Measurements from ENCODE around the gene NCOR1. TPM values are rescaled to one million over a fixed set of nuclear protein-coding genes. Genes with fewer than 3 reads are reported as not detected.

The NCOR1 gene
- total RNA-seq, 4 donors from 2014 or later = 120 to 163 (median 134) TPM

GRCh38 chr17:16086957-16087356 lies 128.4 kb downstream of the NCOR1 start:
- DNase-seq (ENCODE audit: low spot score) = no peak
- TF ChIP-seq CTCF (IDR thresholded peaks at IDR 0.05) = no peak
- no peak for ATAC-seq (ENCODE audit: low FRiP score)

GRCh38 chr17:16085066-16085699 lies 130.2 kb downstream of the NCOR1 start:
- no peak for TF ChIP-seq CTCF (IDR thresholded peaks at IDR 0.05)
- ATAC-seq (ENCODE audit: low FRiP score) = no peak
- no peak for DNase-seq (ENCODE audit: low spot score)

- no peak for TF ChIP-seq CTCF (IDR thresholded peaks at IDR 0.05)
- no peak for DNase-seq (ENCODE audit: low spot score)
- ATAC-seq (ENCODE audit: low FRiP score) = no peak
Measured at GRCh38 chr17:16083223-16083622, 132.1 kb downstream of the NCOR1 start.

- TF ChIP-seq CTCF (IDR thresholded peaks at IDR 0.05) = no peak
- no peak for ATAC-seq (ENCODE audit: low FRiP score)
- DNase-seq (ENCODE audit: low spot score) = no peak
Measured at GRCh38 chr17:16081507-16082087, 133.7 kb downstream of the NCOR1 start.

GRCh38 chr17:16080366-16080765 lies 135.0 kb downstream of the NCOR1 start:
- TF ChIP-seq CTCF (IDR thresholded peaks at IDR 0.05) = no peak
- no peak for DNase-seq (ENCODE audit: low spot score)

GRCh38 chr17:16075949-16076348 lies 139.4 kb downstream of the NCOR1 start:
- no peak for TF ChIP-seq CTCF (IDR thresholded peaks at IDR 0.05)
- DNase-seq (ENCODE audit: low spot score) (no peak), ATAC-seq (ENCODE audit: low FRiP score) (no peak)

More at GRCh38 chr17:16080366-16080765, 135.0 kb downstream of the NCOR1 start:
- no peak for ATAC-seq (ENCODE audit: low FRiP score)

GRCh38 chr17:16074423-16074822 lies 140.9 kb downstream of the NCOR1 start:
- no peak for TF ChIP-seq CTCF (IDR thresholded peaks at IDR 0.05)
- no peak for DNase-seq (ENCODE audit: low spot score)
- no peak for ATAC-seq (ENCODE audit: low FRiP score)

All from omental fat pad (tissue), 4 donors.